Ovary (tissue), 9 donors: ENCODE measurements around the gene RAF1. TPM values are rescaled to one million over a fixed set of nuclear protein-coding genes. Genes with fewer than 3 reads are reported as not detected.

Experiments used
- DNase-seq, 5 donors: peaks; one replicate each; pipeline ENCODE4 v3.0.0-alpha.2; 2019 to 2020
- H3K27ac ChIP-seq, 2 donors: fragments of 200-600 bp; one replicate each; pipeline versions ENCODE4 v1.5.1 to v1.8.0; 2019 to 2022
- H3K27me3 ChIP-seq: fragments of 200-600 bp; one replicate; pipeline ENCODE4 v1.8.0; 2022
- H3K36me3 ChIP-seq: fragments of 200-600 bp; sonication (generic); one replicate; pipeline ENCODE4 v1.5.1; 2019
- H3K4me1 ChIP-seq: one replicate; pipeline ENCODE4 v1.8.1; 2013; ENCODE audit warnings: mild to moderate bottlenecking, moderate library complexity; ENCODE audit not compliant: insufficient read depth
- H3K4me3 ChIP-seq: fragments of 200-600 bp; sonication (generic); one replicate; pipeline ENCODE4 v1.5.1; 2017
- H3K9me3 ChIP-seq, 2 donors: fragments of 200-600 bp in 1 of 2; sonication (generic) in 1 of 2; one replicate each; pipeline versions ENCODE4 v1.5.1 to v1.8.1; 2013 to 2019; ENCODE audit warnings: mild to moderate bottlenecking in 1 of 2, moderate library complexity in 1 of 2
- CTCF ChIP-seq, 3 donors: fragments of 450-650 bp in 2 of 3; fragments of 200-600 bp in 1 of 3; IDR thresholded peaks; one replicate each; pipeline versions ENCODE4 v1.5.1 to v1.8.0; 2016 to 2022; ENCODE audit warnings: antibody characterized with exemption in 3 of 3, mild to moderate bottlenecking in 1 of 3
- EP300 ChIP-seq: sonication (generic); formaldehyde crosslinking; IDR thresholded peaks from one replicate; pipeline ENCODE4 v1.6.1; 2017; ENCODE audit warnings: antibody characterized with exemption
- POLR2A ChIP-seq: fragments of 450-650 bp; IDR thresholded peaks from one replicate; pipeline ENCODE4 v1.6.1; 2017; ENCODE audit warnings: antibody characterized with exemption, mild to moderate bottlenecking, moderate library complexity
- WGBS, 3 donors: extraction: QIAGEN DNeasy Blood & Tissue Kit in 1 of 3; methylation state at CpG; one replicate each; pipeline versions ENCODE4 v1.1.5 to v1.1.7; 2013 to 2017; 5-methylcytosine and 5-hydroxymethylcytosine counted together
- intact Hi-C, 4 donors: fragments of 100-400 bp; cut with DNase I; formaldehyde crosslinking; loops; one replicate each; pipeline versions ENCODE4 v1.11.0 to v1.15.1; 2022 to 2023
- polyA plus RNA-seq, 2 donors: library from polyadenylated mRNA; stranded (reverse); fragments of 200-250 nt in 1 of 2; fragments of 350-450 nt in 1 of 2; fragmentation: Illumina TruSeq in 1 of 2; extraction: RNeasy Lipid Tissue Mini Kit (QIAGEN cat#74804) in 1 of 2; gene quantifications; one replicate each; pipeline ENCODE4 v1.2.3, GENCODE V29; 2013 to 2014
- total RNA-seq, 7 donors: library from RNA; depleted of rRNA in 2 of 7; stranded (reverse); fragments of >200 nt in 2 of 7; fragmentation: NEBNext Ultra II Directional in 3 of 7; extraction: Animal tissue kit (Norgen Biotek cat#: 25700) in 3 of 7; gene quantifications; one replicate each; pipeline versions ENCODE4 v1.1.0 to v1.2.4, GENCODE V29; 2016 to 2023
- donor health status: DM: no; HTN: no; CAD: no; lungs with moderate emphysema.
- donor health status: DM: no; HTN: no; CAD: no.
- donor health status: Bipolar disorder and iron deficiency.
- donor health status: DM: yes; HTN: yes; CAD: no.
- donor health status: DM: no; HTN: no; CAD: no.
- donor health status: DM: yes; HTN: yes; CAD: no.

Gene RAF1
- total and polyA plus RNA-seq, 9 donors, result 62.1 to 106 (median 78.8) TPM

- H3K4me3 ChIP-seq, result no peak overlapping the region
- H3K27me3 ChIP-seq, result no peaks in the 10 kb centered on the region
- intact Hi-C loops, result no loop called here
- no peaks in the 10 kb centered on the region for H3K9me3 ChIP-seq
- no peak for DNase-seq
- H3K4me1 ChIP-seq, result no peaks in the 10 kb centered on the region
- TF ChIP-seq EP300, result no peak
- TF ChIP-seq CTCF (IDR thresholded peaks at IDR 0.05), result no peak
- no peaks in the 10 kb centered on the region for H3K36me3 ChIP-seq
- no peak overlapping the region for H3K27ac ChIP-seq
- 93 to 96% (median 94%) methylated on average over 8 of the region's 8 CpGs for WGBS, 3 donors
Measured at GRCh38 chr3:12692444-12692843, 28.5 kb upstream of the RAF1 start.

- 73 to 76% (median 75%) methylated on average over 11 of the region's 11 CpGs for WGBS, 3 donors
- Histone ChIP-seq H3K9me3 (no peaks in the 10 kb centered on the region), H3K27ac (no peak overlapping the region), H3K27me3 (no peaks in the 10 kb centered on the region), H3K4me1 (no peaks in the 10 kb centered on the region), H3K4me3 (no peak overlapping the region), H3K36me3 (no peaks in the 10 kb centered on the region)
- intact Hi-C loops, result no loop called here
- TF ChIP-seq POLR2A (no peak), EP300 (no peak), CTCF (IDR thresholded peaks at IDR 0.05) (no peak)
- no peak for DNase-seq
Measured at GRCh38 chr3:12689997-12690711, 26.2 kb upstream of the RAF1 start.

GRCh38 chr3:12687948-12688347 lies 24.0 kb upstream of the RAF1 start:
- Histone ChIP-seq H3K27ac (no peak overlapping the region), H3K9me3 (no peaks in the 10 kb centered on the region), H3K4me1 (no peaks in the 10 kb centered on the region), H3K36me3 (no peaks in the 10 kb centered on the region), H3K27me3 (no peaks in the 10 kb centered on the region), H3K4me3 (no peak overlapping the region)
- TF ChIP-seq CTCF (IDR thresholded peaks at IDR 0.05) (no peak), EP300 (no peak), POLR2A (no peak)
- DNase-seq, result no peak
- intact Hi-C loops, result no loop called here
- 68 to 73% (median 70%) methylated on average over 4 of the region's 4 CpGs for WGBS, 3 donors

GRCh38 chr3:12686096-12686495 lies 22.2 kb upstream of the RAF1 start:
- peaks cover 2% of the 10 kb centered on the region for H3K4me1 ChIP-seq
- H3K27ac ChIP-seq, result no peak overlapping the region
- intact Hi-C loops, result no loop called here
- 78 to 91% (median 87%) methylated on average over 3 of the region's 3 CpGs for WGBS, 3 donors
- DNase-seq, result no peak
- no peak overlapping the region for H3K4me3 ChIP-seq
- TF ChIP-seq EP300, result no peak
- no peak for TF ChIP-seq POLR2A
- no peak for TF ChIP-seq CTCF (IDR thresholded peaks at IDR 0.05)
- H3K36me3 ChIP-seq, result no peaks in the 10 kb centered on the region
- no peaks in the 10 kb centered on the region for H3K27me3 ChIP-seq
- H3K9me3 ChIP-seq, result no peaks in the 10 kb centered on the region
